Measurements from ENCODE around the gene CRYBG1. TPM values are rescaled to one million over a fixed set of nuclear protein-coding genes. Genes with fewer than 3 reads are reported as not detected.

The CRYBG1 gene
- total RNA-seq, 2 experiments from 2014 or later = 59.2 TPM

DNA sequence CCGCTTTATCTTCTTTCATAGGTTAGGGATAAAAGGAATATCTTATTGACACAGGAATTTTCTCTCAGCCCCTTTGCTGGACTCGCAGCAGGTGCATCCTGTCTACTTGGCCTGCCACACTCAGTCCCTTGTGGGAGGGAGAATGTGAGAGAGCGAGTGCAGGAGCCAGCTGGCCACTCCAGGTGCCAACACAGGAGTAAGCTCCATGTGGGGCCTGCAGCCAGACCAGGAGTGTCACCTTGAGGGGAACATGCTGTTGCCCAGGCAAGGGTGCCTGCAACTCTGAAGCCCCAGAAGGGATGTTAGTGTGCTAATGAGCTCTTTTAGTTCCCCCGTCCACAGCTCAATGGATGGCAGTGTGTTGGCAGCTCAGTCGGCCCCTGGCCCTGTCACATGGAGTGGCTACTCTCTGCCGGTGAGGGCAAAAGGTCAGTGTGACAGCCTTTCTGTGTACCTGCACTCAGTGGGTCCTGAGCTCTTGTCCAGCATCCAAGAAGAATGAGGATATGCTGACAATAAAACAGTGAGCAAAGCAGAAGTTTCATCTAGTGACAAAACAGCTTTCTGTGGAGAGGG lies 57.1 kb downstream of the CRYBG1 start:
- Mint-ChIP-seq H3K4me3 (no peak overlapping the region), H3K9me3 (no peaks in the 10 kb centered on the region), H3K36me3 (ENCODE audit: low read depth) (no peaks in the 10 kb centered on the region), H3K27ac (no peak overlapping the region), H3K27me3 (peaks cover 13% of the 10 kb centered on the region), H3K4me1 (no peaks in the 10 kb centered on the region)
- CTCF ChIA-PET = interaction anchor here (1.1 kb wide), 1 partner anchor 78 kb away, joined by 3 read pairs; no protein-coding TSS in a partner anchor
- DNase-seq = no peak
- POLR2A ChIA-PET = no interaction called here

DNA sequence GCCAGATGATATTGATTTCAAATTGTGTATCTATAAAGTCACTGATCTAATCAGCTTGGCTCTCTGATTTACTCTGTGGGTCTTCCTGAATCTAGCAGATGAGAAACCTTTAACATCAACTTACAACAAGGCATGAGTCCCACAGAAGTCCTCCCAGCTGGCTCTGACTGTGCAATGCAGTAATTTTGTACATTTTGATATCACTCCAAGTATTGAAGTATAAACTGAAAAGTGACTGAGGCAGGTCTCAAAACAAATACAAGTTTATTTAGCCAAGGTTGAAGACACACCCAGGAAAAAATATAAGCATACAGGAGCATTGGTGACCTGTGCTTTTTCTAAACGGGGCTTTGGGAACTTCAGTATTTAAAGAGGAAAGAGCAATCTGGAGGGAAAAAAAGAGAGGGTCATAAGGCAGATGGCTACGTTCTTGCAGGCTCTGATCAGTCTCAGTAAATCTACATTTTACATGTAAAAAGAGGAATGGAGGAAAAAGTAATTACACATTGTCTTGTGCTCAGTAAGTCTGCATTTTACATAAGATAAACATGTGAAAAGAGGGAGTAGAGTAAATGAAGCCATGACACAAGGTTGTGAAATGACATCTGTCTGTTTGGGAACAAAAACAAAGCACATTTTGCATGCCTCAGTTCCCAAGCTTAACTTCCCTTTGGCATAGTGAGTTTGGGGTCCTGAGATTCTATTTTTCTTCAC lies 59.5 kb downstream of the CRYBG1 start:
- Mint-ChIP-seq H3K4me1 (no peaks in the 10 kb centered on the region), H3K27ac (no peak overlapping the region), H3K27me3 (peaks cover 11% of the 10 kb centered on the region), H3K9me3 (no peaks in the 10 kb centered on the region), H3K36me3 (ENCODE audit: low read depth) (no peaks in the 10 kb centered on the region), H3K4me3 (no peak overlapping the region)
- CTCF ChIA-PET = interaction anchor here (1.3 kb wide), 1 partner anchor 59 kb away, joined by 3 read pairs; the partner anchor contains the start of gene CRYBG1
- POLR2A ChIA-PET = no interaction called here
- no peak for DNase-seq

- H3K27me3 Mint-ChIP-seq = peaks cover 3% of the 10 kb centered on the region
- CTCF ChIA-PET = no interaction called here
- H3K27ac Mint-ChIP-seq = no peak overlapping the region
- no peak overlapping the region for H3K4me3 Mint-ChIP-seq
- no peak for DNase-seq
- H3K36me3 Mint-ChIP-seq (ENCODE audit: low read depth) = no peaks in the 10 kb centered on the region
- no peaks in the 10 kb centered on the region for H3K4me1 Mint-ChIP-seq
- H3K9me3 Mint-ChIP-seq = no peaks in the 10 kb centered on the region
- POLR2A ChIA-PET = no interaction called here
These were observed 61.0 kb downstream of the CRYBG1 start for GRCh38 chr6:106421496-106421895.

- H3K4me1 Mint-ChIP-seq = no peaks in the 10 kb centered on the region
- CTCF ChIA-PET = no interaction called here
- H3K27me3 Mint-ChIP-seq = peaks cover 3% of the 10 kb centered on the region
These were observed 62.0 kb downstream of the CRYBG1 start for GRCh38 chr6:106422534-106422933.

DNA sequence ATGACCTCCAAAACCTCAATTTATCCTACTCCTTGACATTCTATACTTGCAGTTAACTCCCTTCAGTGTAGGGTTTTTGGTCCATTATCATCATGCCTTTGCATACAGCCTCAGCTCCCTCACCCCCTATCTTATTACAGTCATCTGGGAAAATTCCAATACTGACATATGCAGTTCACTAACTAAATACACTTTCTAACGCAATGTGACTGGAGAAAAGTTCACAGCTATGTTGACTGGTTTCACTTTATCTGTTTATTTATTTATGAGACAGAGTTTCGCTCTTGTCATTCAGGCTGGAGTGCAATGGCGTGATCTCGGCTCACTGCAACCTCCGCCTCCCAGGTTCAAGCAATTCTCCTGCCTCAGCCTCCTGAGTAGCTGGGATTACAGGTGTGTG lies 64.9 kb downstream of the CRYBG1 start:
- H3K27me3 Mint-ChIP-seq = peaks cover 1% of the 10 kb centered on the region
- DNase-seq = no peak
- H3K4me1 Mint-ChIP-seq = no peaks in the 10 kb centered on the region
- POLR2A ChIA-PET = no interaction called here
- H3K4me3 Mint-ChIP-seq = no peak overlapping the region
- CTCF ChIA-PET = no interaction called here
- no peaks in the 10 kb centered on the region for H3K9me3 Mint-ChIP-seq
- no peak overlapping the region for H3K27ac Mint-ChIP-seq
- no peaks in the 10 kb centered on the region for H3K36me3 Mint-ChIP-seq (ENCODE audit: low read depth)

More at GRCh38 chr6:106422534-106422933, 62.0 kb downstream of the CRYBG1 start:
- no peak overlapping the region for H3K4me3 Mint-ChIP-seq
- POLR2A ChIA-PET = no interaction called here
- no peak for DNase-seq
- no peaks in the 10 kb centered on the region for H3K9me3 Mint-ChIP-seq
- H3K27ac Mint-ChIP-seq = no peak overlapping the region
- H3K36me3 Mint-ChIP-seq (ENCODE audit: low read depth) = no peaks in the 10 kb centered on the region

DNA sequence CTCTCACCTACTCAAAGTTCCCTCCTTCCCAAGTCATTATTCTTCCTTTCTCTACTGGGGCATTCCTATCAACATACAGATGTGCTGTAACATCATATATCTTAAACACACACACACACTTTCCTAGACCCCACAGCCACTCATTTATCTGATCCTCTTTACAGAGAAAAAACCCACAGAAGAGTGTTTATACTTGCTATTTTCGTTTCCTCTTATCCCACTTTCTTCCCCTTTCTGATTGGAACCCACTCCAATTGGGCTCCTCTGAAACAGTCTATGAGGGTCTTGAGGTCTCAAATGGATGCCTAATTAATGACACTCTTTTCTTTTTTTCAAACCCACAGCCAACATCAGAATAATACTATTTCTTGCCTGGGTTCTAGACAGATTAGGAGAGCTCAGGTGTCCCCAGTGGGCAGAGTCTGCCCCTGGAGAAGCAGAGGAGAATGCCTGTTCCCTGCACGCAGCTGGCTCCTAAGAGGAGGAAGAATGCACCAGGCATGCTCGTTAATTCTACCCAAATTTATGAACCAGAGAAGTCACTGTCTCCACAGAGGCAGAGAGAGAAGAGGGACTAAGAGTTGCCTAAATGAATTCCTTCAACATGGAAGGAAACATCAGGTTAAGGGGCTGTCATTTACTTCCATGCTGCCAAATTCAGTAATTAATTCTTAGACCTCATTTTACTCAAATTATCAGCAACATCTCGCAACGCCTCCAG lies 65.9 kb downstream of the CRYBG1 start:
- Mint-ChIP-seq H3K27me3 (peaks cover 1% of the 10 kb centered on the region), H3K27ac (no peak overlapping the region), H3K36me3 (ENCODE audit: low read depth) (no peaks in the 10 kb centered on the region), H3K4me3 (no peak overlapping the region), H3K9me3 (no peaks in the 10 kb centered on the region), H3K4me1 (no peaks in the 10 kb centered on the region)
- POLR2A ChIA-PET = no interaction called here
- DNase-seq = no peak
- CTCF ChIA-PET = no interaction called here

GRCh38 chr6:106430466-106430865 lies 69.9 kb downstream of the CRYBG1 start:
- ChIA-PET POLR2A (interaction anchor here (0.7 kb wide), 1 partner anchor 192 kb away, joined by 3 read pairs; no protein-coding TSS in a partner anchor), CTCF (interaction anchor here (0.7 kb wide), 1 partner anchor 91 kb away, joined by 3 read pairs; no protein-coding TSS in a partner anchor)
- no peak overlapping the region for H3K27ac Mint-ChIP-seq

DNA sequence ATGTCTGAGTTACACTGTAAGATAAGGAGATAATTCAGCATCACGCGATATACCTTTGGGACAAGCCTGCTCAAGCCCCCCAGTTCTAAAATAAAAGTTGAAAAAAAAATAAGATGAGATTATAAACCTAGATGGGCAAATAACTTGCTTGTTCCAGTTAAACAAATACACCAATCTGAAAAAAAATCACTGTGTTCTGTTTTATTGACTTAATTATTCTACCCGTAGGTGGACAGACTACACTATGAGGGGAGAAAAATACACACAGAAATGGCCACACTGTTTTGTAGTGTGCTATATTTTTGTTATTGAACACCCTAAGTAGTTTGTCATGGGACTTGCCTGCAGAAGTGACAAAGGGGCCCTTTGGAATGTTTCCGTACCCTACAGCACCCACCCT lies 70.9 kb downstream of the CRYBG1 start:
- Mint-ChIP-seq H3K9me3 (no peaks in the 10 kb centered on the region), H3K27me3 (no peaks in the 10 kb centered on the region), H3K27ac (no peak overlapping the region), H3K4me1 (no peaks in the 10 kb centered on the region), H3K36me3 (ENCODE audit: low read depth) (no peaks in the 10 kb centered on the region), H3K4me3 (no peak overlapping the region)
- CTCF ChIA-PET = no interaction called here
- DNase-seq = no peak
- POLR2A ChIA-PET = no interaction called here

More at GRCh38 chr6:106430466-106430865, 69.9 kb downstream of the CRYBG1 start:
- Mint-ChIP-seq H3K4me1 (no peaks in the 10 kb centered on the region), H3K27me3 (no peaks in the 10 kb centered on the region), H3K9me3 (no peaks in the 10 kb centered on the region), H3K4me3 (no peak overlapping the region), H3K36me3 (ENCODE audit: low read depth) (no peaks in the 10 kb centered on the region)
- DNase-seq = no peak

DNA sequence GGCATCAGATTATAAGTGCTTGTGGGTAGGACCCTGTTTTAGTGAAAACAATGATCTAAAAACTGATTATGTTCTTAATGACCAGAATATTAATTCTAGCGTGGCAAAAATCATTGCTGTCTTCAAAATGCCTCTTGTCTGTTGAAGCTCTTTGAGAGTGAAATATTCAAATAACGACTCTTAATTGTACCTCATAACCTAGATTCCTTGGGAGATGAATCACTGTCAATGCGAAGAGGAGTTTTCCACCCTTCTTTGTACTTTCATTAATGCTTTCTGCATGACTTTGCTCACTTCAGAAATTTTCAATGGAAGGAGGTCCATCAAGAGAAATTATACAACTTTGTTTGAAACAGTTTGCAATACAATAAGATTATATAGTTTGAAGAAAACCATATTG lies 71.5 kb downstream of the CRYBG1 start:
- H3K27ac Mint-ChIP-seq = no peak overlapping the region
- POLR2A ChIA-PET = no interaction called here
- CTCF ChIA-PET = interaction anchor here (2.1 kb wide), 1 partner anchor 13 kb away, joined by 7 read pairs; no protein-coding TSS in a partner anchor
- no peaks in the 10 kb centered on the region for H3K9me3 Mint-ChIP-seq
- no peak overlapping the region for H3K4me3 Mint-ChIP-seq
- no peaks in the 10 kb centered on the region for H3K36me3 Mint-ChIP-seq (ENCODE audit: low read depth)
- H3K27me3 Mint-ChIP-seq = no peaks in the 10 kb centered on the region
- no peaks in the 10 kb centered on the region for H3K4me1 Mint-ChIP-seq
- no peak for DNase-seq

DNA sequence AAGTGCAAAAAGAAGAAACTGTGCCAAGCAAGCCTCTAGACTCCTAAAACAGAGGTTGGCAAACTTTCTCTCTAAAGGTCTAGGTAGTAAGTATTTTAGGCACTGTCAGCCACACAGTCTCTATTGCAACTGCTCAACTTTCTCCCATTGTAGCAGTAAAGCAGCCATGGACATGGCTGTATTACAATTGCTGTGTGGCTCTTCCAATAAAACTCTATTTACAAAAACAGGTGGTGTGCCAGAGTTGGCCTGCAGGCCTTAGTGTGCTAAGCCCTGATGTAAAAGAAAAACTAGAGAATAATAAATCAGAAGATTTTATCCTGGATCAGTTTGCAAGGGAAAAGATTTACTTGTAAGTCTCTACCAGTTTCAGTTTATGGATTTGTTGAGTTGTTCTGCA lies 74.0 kb downstream of the CRYBG1 start:
- peaks cover under 1% of the 10 kb centered on the region for H3K4me1 Mint-ChIP-seq

GRCh38 chr6:106439459-106439858 lies 78.9 kb downstream of the CRYBG1 start:
- H3K4me3 Mint-ChIP-seq = no peak overlapping the region
- H3K27ac Mint-ChIP-seq = no peak overlapping the region
- no peaks in the 10 kb centered on the region for H3K36me3 Mint-ChIP-seq (ENCODE audit: low read depth)
- ChIA-PET CTCF (interaction anchor here (1.0 to 1.8 kb wide), 2 partner anchors 100 to 127 kb away, joined by 3 to 6 read pairs; no protein-coding TSS in a partner anchor), POLR2A (no interaction called here)
- no peak for DNase-seq
- H3K9me3 Mint-ChIP-seq = no peaks in the 10 kb centered on the region
- peaks cover 46% of the 10 kb centered on the region for H3K27me3 Mint-ChIP-seq
- peaks cover 7% of the 10 kb centered on the region for H3K4me1 Mint-ChIP-seq

More for the DNA sequence above, 74.0 kb downstream of the CRYBG1 start:
- ChIA-PET POLR2A (no interaction called here), CTCF (no interaction called here)
- Mint-ChIP-seq H3K27ac (no peak overlapping the region), H3K27me3 (peaks cover 12% of the 10 kb centered on the region), H3K4me3 (no peak overlapping the region), H3K36me3 (ENCODE audit: low read depth) (no peaks in the 10 kb centered on the region), H3K9me3 (no peaks in the 10 kb centered on the region)
- DNase-seq = no peak

DNA sequence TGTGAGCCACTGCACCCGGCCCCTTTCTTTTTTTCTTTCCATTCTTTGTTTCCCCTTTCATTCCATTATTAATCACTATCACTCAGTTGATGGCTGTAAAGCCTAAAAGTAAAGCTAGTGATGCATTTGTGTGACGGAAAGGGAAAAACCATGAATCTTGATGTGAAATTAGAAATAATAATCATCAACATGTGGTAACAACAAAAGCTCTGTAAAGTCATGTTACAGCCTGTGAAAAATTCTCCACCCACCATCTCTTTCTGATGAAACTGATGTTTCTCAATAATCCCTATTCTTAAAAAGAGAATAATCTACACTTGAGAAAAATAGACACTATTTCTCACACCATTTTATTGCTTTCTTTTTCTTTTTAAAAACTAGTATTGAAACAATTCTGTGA lies 80.0 kb downstream of the CRYBG1 start:
- POLR2A ChIA-PET = no interaction called here

DNA sequence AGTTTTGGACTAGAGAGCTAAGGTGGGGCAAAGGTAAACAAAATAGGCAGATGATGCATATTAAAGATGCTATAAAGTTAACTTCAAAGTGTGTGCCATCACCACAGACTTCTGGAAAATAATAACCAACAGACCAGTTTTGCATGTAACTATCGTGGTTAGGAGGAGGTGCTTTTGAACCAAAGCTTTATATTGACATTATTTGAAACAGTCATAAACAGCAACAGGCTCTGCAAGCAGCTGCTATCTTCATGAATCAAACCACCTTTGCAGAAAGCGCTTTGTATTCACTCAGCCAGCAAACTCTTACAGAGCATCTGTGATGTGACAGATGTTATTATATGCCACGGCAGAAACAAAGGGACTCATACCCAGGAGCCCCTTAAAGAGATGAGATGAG lies 81.9 kb downstream of the CRYBG1 start:
- Mint-ChIP-seq H3K9me3 (no peaks in the 10 kb centered on the region), H3K4me1 (peaks cover 10% of the 10 kb centered on the region), H3K36me3 (ENCODE audit: low read depth) (no peaks in the 10 kb centered on the region), H3K27me3 (peaks cover 48% of the 10 kb centered on the region), H3K27ac (no peak overlapping the region), H3K4me3 (no peak overlapping the region)
- POLR2A ChIA-PET = interaction anchor here (0.7 to 1.0 kb wide), 3 partner anchors 103 to 124 kb away, joined by 3 read pairs; partner anchors contain the start of gene ATG5
- no peak for DNase-seq
- CTCF ChIA-PET = interaction anchor here (1.0 to 8.1 kb wide), 8 partner anchors 14 to 555 kb away, joined by 3 to 146 read pairs (median 6); no protein-coding TSS in a partner anchor

More for the DNA sequence above, 80.0 kb downstream of the CRYBG1 start:
- Mint-ChIP-seq H3K9me3 (no peaks in the 10 kb centered on the region), H3K27ac (no peak overlapping the region), H3K27me3 (peaks cover 47% of the 10 kb centered on the region), H3K4me3 (no peak overlapping the region), H3K4me1 (peaks cover 10% of the 10 kb centered on the region), H3K36me3 (ENCODE audit: low read depth) (no peaks in the 10 kb centered on the region)
- no peak for DNase-seq
- CTCF ChIA-PET = interaction anchor here (0.7 to 1.8 kb wide), 5 partner anchors 101 to 169 kb away, joined by 3 to 9 read pairs (median 5); no protein-coding TSS in a partner anchor

Data from activated CD4-positive, alpha-beta memory T cell treated with anti-CD3 and anti-CD28 coated beads, Interleukin-2, amount 10 ng/mL, durations not matched to agents 7 days and 5 days (primary cell).